Fibroblast of gingiva (primary cell): ENCODE data around the gene SNAP25.

Experiments used
- DNase-seq: peaks from one replicate; pipeline ENCODE4 v3.0.0-alpha.2; 2011; ENCODE audit warnings: low read depth

Gene SNAP25

GRCh38 chr20:10263385-10264165, 44.9 kb downstream of the SNAP25 start:
- peak; percentile 38 for DNase-seq

- DNase-seq: no peak
Observed at GRCh38 chr20:10264166-10264558, 45.5 kb downstream of the SNAP25 start.

- DNase-seq: no peak
Observed at GRCh38 chr20:10268636-10269035, 50.0 kb downstream of the SNAP25 start.

- DNase-seq: no peak
Observed at GRCh38 chr20:10270630-10271029, 52.0 kb downstream of the SNAP25 start.

- DNase-seq: peak; percentile 38
Observed at GRCh38 chr20:10271494-10272219, 53.0 kb downstream of the SNAP25 start.

- no peak for DNase-seq
Observed at GRCh38 chr20:10276878-10277580, 58.4 kb downstream of the SNAP25 start.

GRCh38 chr20:10277616-10278015, 59.0 kb downstream of the SNAP25 start:
- DNase-seq: no peak

GRCh38 chr20:10278412-10278811, 59.8 kb downstream of the SNAP25 start:
- DNase-seq: no peak

GRCh38 chr20:10280018-10280908, 61.6 kb downstream of the SNAP25 start:
- peak; percentile 56 for DNase-seq

- no peak for DNase-seq
Observed at GRCh38 chr20:10281911-10282310, 63.3 kb downstream of the SNAP25 start.

GRCh38 chr20:10282979-10283456, 64.4 kb downstream of the SNAP25 start:
- DNase-seq: no peak

- no peak for DNase-seq
Observed at GRCh38 chr20:10286356-10286755, 67.7 kb downstream of the SNAP25 start.

- DNase-seq: no peak
Observed at GRCh38 chr20:10288421-10288820, 69.8 kb downstream of the SNAP25 start.

GRCh38 chr20:10288954-10289646, 70.5 kb downstream of the SNAP25 start:
- no peak for DNase-seq

- DNase-seq: no peak
Observed at GRCh38 chr20:10291568-10292248, 73.1 kb downstream of the SNAP25 start.

- no peak for DNase-seq
Observed at GRCh38 chr20:10297223-10297622, 78.6 kb downstream of the SNAP25 start.

- DNase-seq: peak; percentile 29
Observed at GRCh38 chr20:10297684-10298240, 79.1 kb downstream of the SNAP25 start.

GRCh38 chr20:10300582-10301446, 82.2 kb downstream of the SNAP25 start:
- no peak for DNase-seq

GRCh38 chr20:10303852-10304251, 85.2 kb downstream of the SNAP25 start:
- no peak for DNase-seq
